Mucosa of rectum (tissue), 2 donors: ENCODE measurements around the gene USH1C.

Source experiments
- H3K27ac ChIP-seq, 2 donors: one replicate each; pipeline ENCODE4 v1.7.0; 2013; ENCODE audit warnings: inconsistent platforms in 2 of 2, low read depth in 2 of 2, low read length in 2 of 2
- H3K27me3 ChIP-seq, 2 donors: one replicate each; pipeline ENCODE4 v1.7.0; 2013; ENCODE audit warnings: low read length in 2 of 2; ENCODE audit not compliant: control insufficient read depth in 2 of 2, insufficient read depth in 2 of 2
- H3K36me3 ChIP-seq, 2 donors: one replicate each; pipeline ENCODE4 v1.7.0; 2013; ENCODE audit warnings: low read length in 2 of 2; ENCODE audit not compliant: control insufficient read depth in 2 of 2, insufficient read depth in 2 of 2
- H3K4me1 ChIP-seq, 2 donors: one replicate each; pipeline ENCODE4 v1.7.0; 2013; ENCODE audit warnings: low read length in 2 of 2, mild to moderate bottlenecking in 1 of 2; ENCODE audit not compliant: control insufficient read depth in 2 of 2, insufficient read depth in 2 of 2
- H3K4me3 ChIP-seq, 2 donors: one replicate each; pipeline ENCODE4 v1.7.0; 2013; ENCODE audit warnings: low read length in 2 of 2
- H3K9ac ChIP-seq, 2 donors: one replicate each; pipeline ENCODE4 v1.7.0; 2013; ENCODE audit warnings: low read length in 2 of 2, low read depth in 1 of 2, mild to moderate bottlenecking in 1 of 2
- H3K9me3 ChIP-seq, 2 donors: one replicate each; pipeline ENCODE4 v1.7.0; 2013; ENCODE audit warnings: low read length in 2 of 2; ENCODE audit not compliant: control insufficient read depth in 2 of 2
- donor health status: healthy.
- donor health status: Normal muscosa, but diverticular disease.

The USH1C gene

GRCh38 chr11:17537261-17537660 is 7.0 kb downstream of the USH1C start:
- peaks cover 8 to 24% of the 10 kb centered on the region in 2 donors for H3K4me1 ChIP-seq
- no peaks in the 10 kb centered on the region for H3K27me3 ChIP-seq
- no peak overlapping the region for H3K4me3 ChIP-seq
- H3K36me3 ChIP-seq: peaks cover 0 to 1% of the 10 kb centered on the region in 2 donors
- H3K27ac ChIP-seq: no peak overlapping the region
- no peaks in the 10 kb centered on the region for H3K9me3 ChIP-seq
- no peak overlapping the region for H3K9ac ChIP-seq

- H3K27ac ChIP-seq: no peak overlapping the region
- H3K4me3 ChIP-seq: no peak overlapping the region
- H3K9ac ChIP-seq: no peak overlapping the region
- H3K4me1 ChIP-seq: peaks cover 14 to 23% of the 10 kb centered on the region in 2 donors
- peaks cover 5 to 9% of the 10 kb centered on the region in 2 donors for H3K36me3 ChIP-seq
- H3K27me3 ChIP-seq: peaks cover 0 to 2% of the 10 kb centered on the region in 2 donors
- H3K9me3 ChIP-seq: no peaks in the 10 kb centered on the region
Measured at GRCh38 chr11:17535488-17535887, 8.7 kb downstream of the USH1C start.

GRCh38 chr11:17533778-17534415 is 10.3 kb downstream of the USH1C start:
- Histone ChIP-seq H3K27ac (no peak overlapping the region), H3K4me3 (no peak overlapping the region), H3K36me3 (peaks cover 9 to 14% of the 10 kb centered on the region in 2 donors), H3K9ac (no peak overlapping the region), H3K9me3 (no peaks in the 10 kb centered on the region), H3K27me3 (peaks cover 0 to 2% of the 10 kb centered on the region in 2 donors), H3K4me1 (peaks cover 14 to 21% of the 10 kb centered on the region in 2 donors)

GRCh38 chr11:17533341-17533740 is 10.9 kb downstream of the USH1C start:
- H3K9ac ChIP-seq: no peak overlapping the region
- H3K4me1 ChIP-seq: peaks cover 14 to 21% of the 10 kb centered on the region in 2 donors
- peaks cover 0 to 2% of the 10 kb centered on the region in 2 donors for H3K27me3 ChIP-seq
- peaks cover 9 to 14% of the 10 kb centered on the region in 2 donors for H3K36me3 ChIP-seq
- H3K9me3 ChIP-seq: no peaks in the 10 kb centered on the region
- H3K4me3 ChIP-seq: no peak overlapping the region
- no peak overlapping the region for H3K27ac ChIP-seq

- Histone ChIP-seq H3K4me1 (peaks cover 14 to 23% of the 10 kb centered on the region in 2 donors), H3K9me3 (no peaks in the 10 kb centered on the region), H3K36me3 (peaks cover 9 to 14% of the 10 kb centered on the region in 2 donors)
Measured at GRCh38 chr11:17532784-17533183, 11.4 kb downstream of the USH1C start.

GRCh38 chr11:17531636-17532113 is 12.5 kb downstream of the USH1C start:
- no peaks in the 10 kb centered on the region for H3K9me3 ChIP-seq
- peaks cover 14 to 18% of the 10 kb centered on the region in 2 donors for H3K4me1 ChIP-seq
- H3K9ac ChIP-seq: no peak overlapping the region
- no peak overlapping the region for H3K4me3 ChIP-seq
- H3K27me3 ChIP-seq: peaks cover 0 to 2% of the 10 kb centered on the region in 2 donors
- H3K27ac ChIP-seq: peak overlapping the region in 1 of 2 donors; percentile 46
- peaks cover 14 to 15% of the 10 kb centered on the region in 2 donors for H3K36me3 ChIP-seq

More at GRCh38 chr11:17532784-17533183, 11.4 kb downstream of the USH1C start:
- no peak overlapping the region for H3K9ac ChIP-seq
- H3K27ac ChIP-seq: no peak overlapping the region
- peaks cover 0 to 2% of the 10 kb centered on the region in 2 donors for H3K27me3 ChIP-seq
- no peak overlapping the region for H3K4me3 ChIP-seq

- Histone ChIP-seq H3K27me3 (peaks cover 0 to 2% of the 10 kb centered on the region in 2 donors), H3K9me3 (no peaks in the 10 kb centered on the region), H3K9ac (no peak overlapping the region), H3K4me3 (no peak overlapping the region), H3K36me3 (peaks cover 16 to 18% of the 10 kb centered on the region in 2 donors), H3K4me1 (peaks cover 14 to 18% of the 10 kb centered on the region in 2 donors), H3K27ac (peak overlapping the region in 1 of 2 donors; percentile 46)
Measured at GRCh38 chr11:17531071-17531600, 13.1 kb downstream of the USH1C start.

- H3K4me3 ChIP-seq: no peak overlapping the region
- no peak overlapping the region for H3K27ac ChIP-seq
- H3K27me3 ChIP-seq: peaks cover 0 to 2% of the 10 kb centered on the region in 2 donors
- H3K9ac ChIP-seq: no peak overlapping the region
- peaks cover 14 to 15% of the 10 kb centered on the region in 2 donors for H3K4me1 ChIP-seq
- H3K36me3 ChIP-seq: peaks cover 18 to 23% of the 10 kb centered on the region in 2 donors
- no peaks in the 10 kb centered on the region for H3K9me3 ChIP-seq
Measured at GRCh38 chr11:17529844-17530185, 14.4 kb downstream of the USH1C start.

GRCh38 chr11:17528906-17529843 is 15.0 kb downstream of the USH1C start:
- H3K36me3 ChIP-seq: peaks cover 22 to 29% of the 10 kb centered on the region in 2 donors
- H3K4me1 ChIP-seq: peaks cover 14 to 15% of the 10 kb centered on the region in 2 donors
- H3K27me3 ChIP-seq: peaks cover 0 to 2% of the 10 kb centered on the region in 2 donors
- H3K4me3 ChIP-seq: no peak overlapping the region
- no peak overlapping the region for H3K27ac ChIP-seq
- H3K9ac ChIP-seq: no peak overlapping the region
- H3K9me3 ChIP-seq: no peaks in the 10 kb centered on the region
